Right ventricle myocardium inferior (tissue), 1 donor: ENCODE measurements around the gene DUSP5. TPM values are rescaled to one million over a fixed set of nuclear protein-coding genes. Genes with fewer than 3 reads are reported as not detected.
A peak's percentile ranks its signal among the peaks of the same experiment; 100 is the strongest.
"Not testable (repeated sequence)": the region's sequence is repeated elsewhere in the genome, so short reads cannot be mapped to it uniquely, and the experiment has no call there.

Source experiments
- ATAC-seq: fragments of 200-7000 bp; cut with Tn5 transposase; one replicate; pipeline ENCODE4 v1.9.1; 2020; ENCODE audit warnings: mild to moderate bottlenecking, moderate library complexity
- DNase-seq: peaks from one replicate; pipeline ENCODE4 v3.0.0; 2021; ENCODE audit errors: missing footprints
- intact Hi-C: fragments of 100-400 bp; cut with DNase I; formaldehyde crosslinking; loops from one replicate; pipeline ENCODE4 v1.11.0; 2022
- long read RNA-seq: library from polyadenylated mRNA; unstranded; transcript quantifications from one replicate; pipeline ENCODE4 v2.0.0, GENCODE V29; 2021
- total RNA-seq: library from RNA; stranded (reverse); fragmentation: NEBNext Ultra II Directional; extraction: Animal tissue kit (Norgen Biotek cat#: 25700); gene quantifications from one replicate; pipeline ENCODE4 v1.2.1, GENCODE V29; 2021
- donor health status: DM: no; HTN: yes; CAD: no; lungs with severe emphysema.

Gene DUSP5, protein sequence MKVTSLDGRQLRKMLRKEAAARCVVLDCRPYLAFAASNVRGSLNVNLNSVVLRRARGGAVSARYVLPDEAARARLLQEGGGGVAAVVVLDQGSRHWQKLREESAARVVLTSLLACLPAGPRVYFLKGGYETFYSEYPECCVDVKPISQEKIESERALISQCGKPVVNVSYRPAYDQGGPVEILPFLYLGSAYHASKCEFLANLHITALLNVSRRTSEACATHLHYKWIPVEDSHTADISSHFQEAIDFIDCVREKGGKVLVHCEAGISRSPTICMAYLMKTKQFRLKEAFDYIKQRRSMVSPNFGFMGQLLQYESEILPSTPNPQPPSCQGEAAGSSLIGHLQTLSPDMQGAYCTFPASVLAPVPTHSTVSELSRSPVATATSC
- 6.2 TPM for total RNA-seq
- long read RNA-seq, partial matches to known transcripts = 0 of 5 reads
- long read RNA-seq, other reads (novel, unspliced or antisense) = 1 of 5 reads

GRCh38 chr10:110497438-110498086 lies at the start of gene DUSP5:
TSS of gene DUSP5 (plus strand) at chr10:110497907. CDS start at chr10:110498122, 215 bp downstream.
- intact Hi-C loops = loop anchor here (5.0 kb wide), 2 partner anchors 40 to 185 kb away; no protein-coding TSS in a partner anchor
- DNase-seq = peak; percentile 98
- ATAC-seq = peak; percentile 92

GRCh38 chr10:110448682-110449418 lies 48.9 kb upstream of the DUSP5 start:
- intact Hi-C loops = no loop called here
- DNase-seq = no peak
- ATAC-seq = no peak

DNA sequence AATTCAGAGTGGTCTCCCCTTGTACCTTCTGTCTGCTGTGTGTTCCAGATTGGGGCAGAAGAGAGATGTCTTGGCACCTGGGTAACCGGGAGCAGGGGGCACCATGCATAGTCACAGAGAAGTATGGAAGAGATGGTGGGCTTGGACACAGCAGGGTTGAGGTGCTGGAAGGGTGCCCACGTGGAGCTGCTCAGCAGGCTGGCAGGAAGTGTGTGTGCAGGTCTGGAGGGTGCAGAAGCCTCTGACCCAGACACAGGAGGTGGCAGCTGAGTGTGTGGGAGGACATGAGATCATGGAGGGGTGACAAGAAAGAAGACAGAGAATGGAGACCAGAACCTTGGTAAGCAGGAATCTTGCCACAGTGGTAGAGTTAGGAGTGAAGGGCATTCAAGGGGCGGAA lies 42.3 kb upstream of the DUSP5 start:
- DNase-seq (no peak), ATAC-seq (no peak)
- intact Hi-C loops = loop anchor here (5.0 kb wide), 1 partner anchor 42 kb away; the partner anchor contains the start of gene DUSP5

- DNase-seq (no peak), ATAC-seq (no peak)
- intact Hi-C loops = loop anchor here (5.0 kb wide), 1 partner anchor 41 kb away; the partner anchor contains the start of gene DUSP5
Observed at GRCh38 chr10:110456046-110456445, 41.7 kb upstream of the DUSP5 start.

DNA sequence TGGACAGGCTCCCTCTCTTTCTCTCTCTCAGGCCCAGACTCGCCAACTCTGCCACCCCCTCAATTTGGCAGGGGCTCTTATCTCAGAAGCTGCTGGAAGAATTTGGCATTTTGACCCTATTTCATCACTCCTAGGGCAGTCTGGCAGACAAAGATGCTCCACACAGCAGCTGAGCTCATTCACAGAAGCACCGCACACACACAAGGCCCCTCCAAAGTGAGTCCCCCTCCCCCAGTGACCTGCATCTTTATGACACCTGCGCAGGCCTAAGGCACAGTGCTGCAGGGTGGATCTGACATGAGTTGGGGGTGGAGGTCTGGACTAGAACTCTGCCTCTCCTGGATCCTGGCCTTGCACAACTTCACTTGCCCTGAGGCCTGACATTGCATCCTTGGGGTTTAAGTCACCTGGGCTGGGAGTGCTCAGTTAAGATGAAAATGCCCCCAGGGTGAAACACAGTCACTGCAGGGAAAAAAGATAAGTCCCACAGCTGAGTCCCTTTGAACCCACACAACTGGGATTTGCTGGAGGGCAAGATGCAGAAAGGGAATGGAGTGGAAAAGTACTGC lies 41.1 kb upstream of the DUSP5 start:
- ATAC-seq (no peak), DNase-seq (no peak)
- intact Hi-C loops = loop anchor here (5.0 kb wide), 1 partner anchor 41 kb away; the partner anchor contains the start of gene DUSP5

- intact Hi-C loops = loop anchor here (5.0 kb wide), 1 partner anchor 39 kb away; the partner anchor contains the start of gene DUSP5
- DNase-seq (no peak), ATAC-seq (no peak)
Observed at GRCh38 chr10:110457851-110458250, 39.9 kb upstream of the DUSP5 start.

DNA sequence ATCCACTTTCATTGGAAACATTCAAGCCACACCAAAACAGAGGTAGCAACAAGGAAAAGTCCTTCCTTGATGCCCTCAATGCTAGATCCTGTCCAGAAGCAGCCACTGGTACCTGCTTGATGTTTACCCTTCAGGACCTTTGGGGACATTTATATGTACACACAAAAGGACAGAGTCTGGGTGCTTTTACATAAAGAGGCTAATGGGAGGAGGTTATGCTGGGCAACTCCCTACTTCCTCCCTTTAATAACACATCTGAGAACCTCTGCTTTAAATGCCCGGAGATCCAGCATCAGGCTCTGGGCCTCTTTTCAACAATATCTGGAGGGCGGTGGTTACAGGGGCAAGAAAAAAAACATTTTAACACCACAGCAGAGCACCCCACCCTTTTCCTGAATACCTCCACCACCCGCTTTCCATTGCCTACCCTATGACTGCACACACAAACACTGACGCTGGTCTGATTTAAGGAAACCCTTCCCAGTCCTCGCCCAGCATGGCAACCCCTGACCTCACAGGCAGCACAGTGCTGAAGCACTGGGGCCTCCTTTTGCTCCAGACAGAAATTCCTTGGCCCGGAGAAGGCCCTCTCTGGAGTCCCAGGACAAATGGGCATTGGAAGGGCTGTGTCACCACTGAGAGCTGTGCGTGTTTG lies 39.3 kb upstream of the DUSP5 start:
- DNase-seq = no peak
- ATAC-seq = no peak
- intact Hi-C loops = loop anchor here (5.0 kb wide), 1 partner anchor 39 kb away; the partner anchor contains the start of gene DUSP5

DNA sequence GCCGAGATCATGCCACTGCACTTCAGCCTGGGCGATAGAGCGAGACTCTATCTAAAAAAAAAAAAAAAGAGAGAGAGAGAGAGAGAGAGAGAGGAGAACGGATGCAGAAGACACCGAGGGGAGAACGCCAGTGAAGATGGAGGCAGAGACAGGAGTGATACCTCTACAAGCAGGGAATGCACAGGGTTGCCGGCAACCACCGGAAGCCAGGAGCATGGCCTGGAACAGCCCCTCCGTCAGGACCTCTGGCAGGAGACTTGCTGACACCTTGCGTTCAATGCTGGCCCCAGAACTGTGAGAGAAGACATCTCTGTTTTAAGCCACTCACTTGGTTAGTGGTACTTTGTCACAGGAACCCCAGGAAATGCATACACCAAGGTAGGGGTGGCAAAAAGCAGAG lies 38.1 kb upstream of the DUSP5 start:
- intact Hi-C loops = loop anchor here (5.0 kb wide), 1 partner anchor 38 kb away; the partner anchor contains the start of gene DUSP5
- DNase-seq (no peak), ATAC-seq (no peak)

DNA sequence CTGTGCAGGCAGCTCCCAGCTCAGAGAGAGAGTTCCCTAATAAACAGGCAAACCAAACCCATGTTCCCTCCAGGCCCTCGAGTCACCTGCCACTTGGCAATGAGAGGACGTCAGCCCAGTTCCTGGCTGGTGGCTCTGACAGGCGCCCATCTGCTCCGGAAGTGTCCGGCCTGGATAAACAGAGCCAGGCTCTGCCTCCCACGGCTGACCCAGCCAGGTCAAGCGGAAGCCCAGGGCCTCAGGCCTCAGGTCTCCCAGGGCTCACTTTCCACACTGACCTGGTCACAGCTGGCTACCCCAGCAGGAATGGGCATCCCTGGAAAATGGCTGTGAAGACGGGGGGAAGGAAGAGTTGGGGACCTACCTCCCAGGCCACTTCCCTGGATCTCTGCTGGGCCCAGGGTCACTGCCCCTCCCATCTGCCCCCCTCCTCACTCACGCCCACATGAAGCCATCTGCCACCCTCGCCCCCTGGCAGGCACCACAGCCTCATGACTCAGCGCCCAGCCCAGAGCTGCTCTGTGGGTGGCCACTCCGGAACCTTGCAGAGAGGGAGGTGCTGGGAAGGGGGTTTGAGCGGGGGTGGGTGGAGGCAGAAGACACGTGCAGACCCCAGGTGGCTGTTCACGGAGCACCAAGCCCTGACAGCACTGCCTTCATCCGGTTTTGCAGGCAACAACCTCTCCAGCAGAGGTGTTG lies 37.4 kb upstream of the DUSP5 start:
- peak; percentile 41 for ATAC-seq
- intact Hi-C loops = no loop called here
- no peak for DNase-seq

DNA sequence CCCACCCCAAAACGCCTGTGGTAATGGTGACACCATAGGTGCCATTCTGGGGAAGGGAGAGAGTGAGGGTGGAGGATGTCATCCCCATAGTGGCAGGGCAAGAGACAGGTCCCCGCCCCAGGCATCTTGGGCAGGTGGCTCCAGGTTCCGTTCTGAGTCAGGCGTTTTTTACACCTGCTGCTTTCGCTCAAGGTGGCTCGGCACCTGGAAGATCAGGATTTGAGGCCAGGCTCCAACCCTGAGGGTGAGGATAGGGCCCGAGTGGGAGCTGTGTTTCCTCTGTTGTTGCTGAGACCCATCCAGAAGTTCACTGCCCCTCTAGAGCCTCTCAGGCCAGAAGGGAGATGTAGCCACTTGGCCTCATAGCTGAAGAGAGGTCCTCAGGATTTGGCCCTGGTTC lies 36.6 kb upstream of the DUSP5 start:
- DNase-seq (no peak), ATAC-seq (no peak)
- intact Hi-C loops = no loop called here

- ATAC-seq = no peak
- intact Hi-C loops = no loop called here
Observed at GRCh38 chr10:110461530-110461929, 36.2 kb upstream of the DUSP5 start.

GRCh38 chr10:110462166-110463095 lies 35.3 kb upstream of the DUSP5 start:
- intact Hi-C loops = no loop called here
- DNase-seq = no peak
- no peak for ATAC-seq

More at GRCh38 chr10:110461530-110461929, 36.2 kb upstream of the DUSP5 start:
- DNase-seq = no peak

GRCh38 chr10:110468258-110468657 lies 29.4 kb upstream of the DUSP5 start:
- DNase-seq, intact Hi-C loops, ATAC-seq: not testable (repeated sequence)

DNA sequence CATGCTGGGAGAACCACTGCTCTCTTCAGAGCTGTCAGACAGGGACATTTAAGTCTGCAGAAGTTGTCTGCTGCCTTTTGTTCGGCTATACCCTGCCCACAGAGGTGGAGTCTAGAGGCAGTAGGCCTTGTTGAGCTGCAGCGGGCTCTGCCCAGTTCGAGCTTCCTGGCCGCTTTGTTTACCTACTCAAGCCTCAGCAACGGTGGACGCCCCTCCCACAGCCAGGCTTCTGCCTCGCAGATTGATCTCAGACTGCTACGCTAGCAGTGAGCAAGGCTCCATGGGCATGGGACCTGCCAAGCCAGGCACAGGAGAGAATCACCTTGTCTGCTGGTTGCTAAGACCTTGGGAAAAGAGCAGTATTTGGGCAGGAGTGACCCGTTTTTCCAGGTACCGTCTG lies 27.2 kb upstream of the DUSP5 start:
- ATAC-seq, intact Hi-C loops, DNase-seq: not testable (repeated sequence)

GRCh38 chr10:110471566-110472139 lies 26.1 kb upstream of the DUSP5 start:
- DNase-seq = no peak
- no peak for ATAC-seq
- intact Hi-C loops = no loop called here

GRCh38 chr10:110474017-110474416 lies 23.7 kb upstream of the DUSP5 start:
- ATAC-seq (no peak), DNase-seq (no peak)
- intact Hi-C loops = no loop called here
